HUDEP-2 (cell line): Measurements from ENCODE around the gene ZNF329.

Source experiments
- DNase-seq, 76 experiments: peaks; one replicate each; lab custom pipeline; 2025; ENCODE audit not compliant: unreplicated experiment in 76 of 76; lab: John Stamatoyannopoulos, UW

Gene ZNF329

GRCh38 chr19:58079792-58080191, 70.8 kb downstream of the ZNF329 start:
- DNase-seq: no peak
